DND-41 (cell line): ENCODE results near the gene C1orf146.

Experiments
- ATAC-seq: fragments of 200-7000 bp; cut with Tn5 transposase; 3 replicates; pipeline ENCODE4 v1.9.1; 2021; ENCODE audit warnings: low read depth; ENCODE audit not compliant: insufficient read depth
- DNase-seq: peaks from one replicate; pipeline ENCODE4 v3.0.0-alpha.2; 2020
- H2AFZ ChIP-seq: 2 replicates; pipeline ENCODE4 v1.6.0; 2012; ENCODE audit warnings: low read depth, low read length
- H3K27ac ChIP-seq: 2 replicates; pipeline ENCODE4 v1.5.1; 2012; ENCODE audit warnings: low read length, inconsistent platforms
- H3K27me3 ChIP-seq: fragments of 200-600 bp; sonication (generic); 2 replicates; pipeline ENCODE4 v1.6.0; 2012; ENCODE audit warnings: low read length, mild to moderate bottlenecking, inconsistent platforms; ENCODE audit not compliant: insufficient read depth, poor library complexity
- H3K36me3 ChIP-seq: 2 replicates; pipeline ENCODE4 v1.5.1; 2012; ENCODE audit warnings: low read length, inconsistent platforms; ENCODE audit not compliant: insufficient read depth
- H3K4me1 ChIP-seq: 2 replicates; pipeline ENCODE4 v1.5.1; 2012; ENCODE audit warnings: mild to moderate bottlenecking, low read length; ENCODE audit not compliant: insufficient read depth
- H3K4me2 ChIP-seq: 2 replicates; pipeline ENCODE4 v1.6.0; 2012; ENCODE audit warnings: mild to moderate bottlenecking, moderate library complexity, low read length, inconsistent platforms; ENCODE audit not compliant: insufficient read depth
- H3K4me3 ChIP-seq, 2 experiments: fragments of 200-600 bp in 1 of 2; shearing (Covaris generic) in 1 of 2; 2 replicates each; pipeline ENCODE4 v1.5.1; 2012 to 2016; ENCODE audit warnings: inconsistent platforms in 2 of 2, low read length in 2 of 2, mild to moderate bottlenecking in 2 of 2, low read depth in 1 of 2, moderate library complexity in 1 of 2
- H3K79me2 ChIP-seq: 2 replicates; pipeline ENCODE4 v1.6.0; 2012; ENCODE audit warnings: low read length, inconsistent platforms; ENCODE audit not compliant: insufficient read depth
- H3K9ac ChIP-seq: 2 replicates; pipeline ENCODE4 v1.6.0; 2012; ENCODE audit warnings: low read depth, mild to moderate bottlenecking, inconsistent platforms, low read length, moderate library complexity
- H3K9me3 ChIP-seq: 2 replicates; pipeline ENCODE4 v1.5.1; 2012; ENCODE audit warnings: low read length, moderate library complexity, mild to moderate bottlenecking, inconsistent platforms; ENCODE audit not compliant: insufficient read depth, severe bottlenecking
- H4K20me1 ChIP-seq: 2 replicates; pipeline ENCODE4 v1.6.0; 2012; ENCODE audit warnings: low read length; ENCODE audit not compliant: insufficient read depth
- EZH2 ChIP-seq: IDR thresholded peaks from 3 replicates; pipeline ENCODE4 v1.6.1; 2012; ENCODE audit warnings: borderline replicate concordance, low read depth, mild to moderate bottlenecking, moderate library complexity, low read length, inconsistent platforms; ENCODE audit not compliant: severe bottlenecking
- TF ChIP-seq, protein P1 (sequence below): IDR thresholded peaks from 2 replicates; pipeline ENCODE4 v1.5.1; 2012; ENCODE audit warnings: borderline replicate concordance, low read length, moderate library complexity, mild to moderate bottlenecking; ENCODE audit not compliant: poor library complexity, severe bottlenecking; ENCODE audit errors: extremely low read depth

The C1orf146 gene

DNA sequence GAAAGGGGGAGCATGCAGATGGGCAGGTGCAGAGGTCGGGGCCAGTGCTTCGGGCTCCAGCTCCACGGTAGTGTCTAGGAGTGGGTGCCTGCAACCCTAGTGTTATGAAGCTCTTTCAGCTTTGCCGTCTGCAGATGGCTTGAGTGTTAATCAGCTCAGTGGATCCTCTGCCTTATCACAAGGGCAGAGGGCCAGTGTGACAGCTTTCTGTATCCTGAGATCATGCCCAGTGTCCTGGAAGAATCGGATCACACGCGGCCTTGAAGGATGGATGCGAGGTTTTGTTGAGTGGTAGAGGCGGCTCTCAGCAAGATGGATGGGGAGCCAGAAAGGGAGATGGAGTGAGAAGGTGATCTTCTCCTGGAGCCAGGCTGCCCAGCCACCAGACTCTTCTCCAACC, 25.5 kb upstream of the C1orf146 start:
- DNase-seq (no peak), ATAC-seq (no peak)
- no peaks in the 10 kb centered on the region for H4K20me1 ChIP-seq
- H3K79me2 ChIP-seq: no peaks in the 10 kb centered on the region
- no peaks in the 10 kb centered on the region for H3K9me3 ChIP-seq
- H3K27me3 ChIP-seq: no peaks in the 10 kb centered on the region
- no peak overlapping the region for H2AFZ ChIP-seq
- no peak overlapping the region for H3K9ac ChIP-seq
- H3K4me3 ChIP-seq: no peak overlapping the region
- TF ChIP-seq EZH2: no peak
- TF ChIP-seq, protein P1, sequence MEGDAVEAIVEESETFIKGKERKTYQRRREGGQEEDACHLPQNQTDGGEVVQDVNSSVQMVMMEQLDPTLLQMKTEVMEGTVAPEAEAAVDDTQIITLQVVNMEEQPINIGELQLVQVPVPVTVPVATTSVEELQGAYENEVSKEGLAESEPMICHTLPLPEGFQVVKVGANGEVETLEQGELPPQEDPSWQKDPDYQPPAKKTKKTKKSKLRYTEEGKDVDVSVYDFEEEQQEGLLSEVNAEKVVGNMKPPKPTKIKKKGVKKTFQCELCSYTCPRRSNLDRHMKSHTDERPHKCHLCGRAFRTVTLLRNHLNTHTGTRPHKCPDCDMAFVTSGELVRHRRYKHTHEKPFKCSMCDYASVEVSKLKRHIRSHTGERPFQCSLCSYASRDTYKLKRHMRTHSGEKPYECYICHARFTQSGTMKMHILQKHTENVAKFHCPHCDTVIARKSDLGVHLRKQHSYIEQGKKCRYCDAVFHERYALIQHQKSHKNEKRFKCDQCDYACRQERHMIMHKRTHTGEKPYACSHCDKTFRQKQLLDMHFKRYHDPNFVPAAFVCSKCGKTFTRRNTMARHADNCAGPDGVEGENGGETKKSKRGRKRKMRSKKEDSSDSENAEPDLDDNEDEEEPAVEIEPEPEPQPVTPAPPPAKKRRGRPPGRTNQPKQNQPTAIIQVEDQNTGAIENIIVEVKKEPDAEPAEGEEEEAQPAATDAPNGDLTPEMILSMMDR: no peak
- peaks cover 4% of the 10 kb centered on the region; the same call in 1 of the 2 replicates for H3K4me1 ChIP-seq
- H3K4me2 ChIP-seq: no peak overlapping the region
- no peak overlapping the region for H3K27ac ChIP-seq
- H3K36me3 ChIP-seq: no peaks in the 10 kb centered on the region

DNA sequence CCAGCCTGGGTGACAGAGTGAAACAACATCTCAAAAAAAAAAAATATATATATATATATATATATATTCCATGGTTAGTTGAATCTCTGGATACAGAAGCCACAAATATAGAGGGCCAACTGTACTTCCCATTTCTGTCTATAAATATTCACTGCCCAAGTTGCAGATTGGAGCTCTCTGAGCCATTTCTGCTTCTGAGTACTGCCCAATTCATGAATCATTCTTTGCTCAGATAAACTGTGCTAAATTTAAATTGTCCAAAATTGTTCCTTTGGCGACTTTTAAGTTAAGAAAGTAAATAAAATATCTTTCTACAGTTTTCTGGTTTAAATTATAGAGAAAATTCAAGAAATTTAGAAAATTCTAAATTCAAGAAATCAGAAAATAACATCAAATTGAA, 23.2 kb upstream of the C1orf146 start:
- no peak for ATAC-seq
- H3K27me3 ChIP-seq: no peaks in the 10 kb centered on the region
- H3K4me3 ChIP-seq: no peak overlapping the region
- TF ChIP-seq, protein P1: no peak
- no peak for TF ChIP-seq EZH2
- H3K79me2 ChIP-seq: no peaks in the 10 kb centered on the region
- no peak overlapping the region for H2AFZ ChIP-seq
- H3K9me3 ChIP-seq: no peaks in the 10 kb centered on the region
- no peak overlapping the region for H3K4me2 ChIP-seq
- peaks cover 4% of the 10 kb centered on the region; the same call in 1 of the 2 replicates for H3K4me1 ChIP-seq
- H4K20me1 ChIP-seq: no peaks in the 10 kb centered on the region
- H3K9ac ChIP-seq: no peak overlapping the region
- no peak for DNase-seq
- H3K36me3 ChIP-seq: no peaks in the 10 kb centered on the region
- H3K27ac ChIP-seq: no peak overlapping the region

DNA sequence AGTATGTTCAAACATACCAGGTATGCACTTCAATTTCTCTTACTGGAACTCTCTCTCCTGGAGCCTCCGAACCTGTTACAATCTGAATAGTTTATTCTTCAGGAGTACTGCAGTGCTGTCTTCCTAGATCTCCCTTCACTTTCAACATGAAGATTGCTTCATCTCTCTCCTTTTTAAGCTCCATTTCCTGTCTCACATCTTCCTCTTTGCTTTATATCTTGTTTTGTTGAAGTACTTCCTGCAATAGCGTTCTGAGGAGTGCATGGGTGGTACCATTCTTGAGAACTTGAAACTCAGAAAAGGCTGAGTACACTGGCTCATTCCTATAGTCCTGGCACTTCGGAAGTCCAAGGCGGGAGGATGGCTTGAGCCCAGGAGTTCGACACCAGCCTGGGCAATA, 15.7 kb upstream of the C1orf146 start:
- no peak overlapping the region for H3K9ac ChIP-seq
- no peaks in the 10 kb centered on the region for H3K79me2 ChIP-seq
- ATAC-seq (peak; percentile 76), DNase-seq (peak; percentile 10)
- no peak for TF ChIP-seq EZH2
- TF ChIP-seq, protein P1: no peak
- no peaks in the 10 kb centered on the region for H4K20me1 ChIP-seq
- H3K27ac ChIP-seq: no peak overlapping the region; the same call in 1 of the 2 replicates
- 0 out of 2 replicates have a peak overlapping the region, but pooled peaks have one; percentile 10 for H3K4me2 ChIP-seq
- peaks cover 12% of the 10 kb centered on the region for H3K4me1 ChIP-seq
- peaks cover 5% of the 10 kb centered on the region for H3K9me3 ChIP-seq
- H2AFZ ChIP-seq: peak overlapping the region; percentile 74
- no peaks in the 10 kb centered on the region for H3K36me3 ChIP-seq
- no peaks in the 10 kb centered on the region for H3K27me3 ChIP-seq
- no peak overlapping the region for H3K4me3 ChIP-seq

DNA sequence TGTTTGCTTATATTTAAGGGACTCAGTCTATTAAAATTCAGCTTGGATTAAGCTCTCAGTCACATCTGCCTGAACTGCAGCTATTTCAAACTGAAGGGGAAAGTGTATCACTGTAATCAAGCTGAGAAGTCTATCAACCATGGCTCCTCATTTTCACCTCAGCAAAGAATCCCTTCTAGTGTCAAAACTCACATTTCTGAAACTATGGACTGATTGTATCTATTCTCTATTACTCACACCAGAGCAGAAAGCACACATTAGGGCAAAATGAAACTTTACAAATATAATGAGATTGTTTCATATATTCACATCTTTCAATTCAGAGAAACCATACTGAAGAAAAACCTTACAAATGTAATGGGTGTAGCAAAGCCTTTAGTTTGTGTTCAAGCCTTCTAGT, 14.6 kb upstream of the C1orf146 start:
- ATAC-seq (no peak), DNase-seq (no peak)
- no peak overlapping the region for H3K4me2 ChIP-seq
- H3K27ac ChIP-seq: no peak overlapping the region
- no peak overlapping the region for H3K9ac ChIP-seq
- H3K9me3 ChIP-seq: peaks cover 5% of the 10 kb centered on the region
- no peaks in the 10 kb centered on the region for H4K20me1 ChIP-seq
- H3K79me2 ChIP-seq: no peaks in the 10 kb centered on the region
- TF ChIP-seq, protein P1: no peak
- no peak for TF ChIP-seq EZH2
- no peaks in the 10 kb centered on the region for H3K27me3 ChIP-seq
- H3K36me3 ChIP-seq: no peaks in the 10 kb centered on the region
- H2AFZ ChIP-seq: peak overlapping the region; percentile 25; the same call in 1 of the 2 replicates
- H3K4me1 ChIP-seq: peaks cover 11% of the 10 kb centered on the region
- no peak overlapping the region for H3K4me3 ChIP-seq
